HepG2 (cell line): Measurements from ENCODE around the gene ZNF608. TPM values are rescaled to one million over a fixed set of nuclear protein-coding genes. Genes with fewer than 3 reads are reported as not detected.

ENCODE experiments used
- ATAC-seq: fragments of 200-7000 bp; cut with Tn5 transposase; 3 replicates; pipeline ENCODE4 v1.9.1; 2020; ENCODE audit warnings: mild to moderate bottlenecking, moderate library complexity
- BruUV-seq: library from RNA; stranded (reverse); fragments of 400-500 nt; replicated peaks from 2 replicates; lab custom pipeline; 2021; lab: Mats Ljungman, UMichigan
- CTCF ChIA-PET: fragments of 300-600 bp; formaldehyde crosslinking; extraction: SDS; loops from one replicate; lab custom pipeline; 2021; ENCODE audit warnings: low total read pairs, inconsistent platforms, low intra/inter-chr PET ratio; lab: Yijun Ruan, JAX
- POLR2A ChIA-PET: fragments of 350-600 bp; sonication (Branson Sonifier 250); formaldehyde crosslinking; loops from one replicate; lab custom pipeline; 2020; ENCODE audit warnings: antibody characterized with exemption, inconsistent platforms; lab: Yijun Ruan, JAX
- DNase-seq: peaks from one replicate; pipeline ENCODE4 v3.0.0-alpha.2; 2015; ENCODE audit warnings: low spot score
- FAIRE-seq: peaks from 3 replicates; lab custom pipeline; 2011; peaks lifted over from hg19 to GRCh38; lab: Jason Lieb, UNC
- H2AFZ ChIP-seq: one replicate; pipeline ENCODE4 v1.6.1; 2011; ENCODE audit warnings: low read length, inconsistent platforms
- H3K27ac ChIP-seq: fragments of 300-600 bp; 3 replicates; pipeline ENCODE4 v1.8.0; 2011; ENCODE audit warnings: mixed run types, mild to moderate bottlenecking, mixed read lengths, low read length, inconsistent platforms; ENCODE audit not compliant: insufficient read depth; ENCODE audit errors: extremely low read length
- H3K27me3 ChIP-seq, 2 experiments: fragments of 200-600 bp in 1 of 2; 2 replicates in 1 of 2; 3 replicates in 1 of 2; pipeline versions ENCODE4 v1.6.0 to v1.8.0; 2011; ENCODE audit warnings: low read length in 2 of 2, mild to moderate bottlenecking in 2 of 2, moderate library complexity in 2 of 2, inconsistent platforms in 1 of 2; ENCODE audit not compliant: insufficient read depth in 2 of 2, control insufficient read depth in 1 of 2
- H3K36me3 ChIP-seq, 2 experiments: fragments of 200-600 bp in 1 of 2; replicated peaks in 1 of 2; 2 replicates in 1 of 2; 3 replicates in 1 of 2; pipeline versions ENCODE4 v1.5.1 to v1.8.0; 2011; ENCODE audit warnings: low read length in 2 of 2, inconsistent platforms in 1 of 2; ENCODE audit not compliant: insufficient read depth in 2 of 2, control insufficient read depth in 1 of 2
- H3K4me1 ChIP-seq: 2 replicates; pipeline ENCODE4 v1.5.1; 2012; ENCODE audit warnings: low read length, inconsistent platforms; ENCODE audit not compliant: insufficient read depth
- H3K4me2 ChIP-seq: 2 replicates; pipeline ENCODE4 v1.6.0; 2011; ENCODE audit warnings: low read depth, low read length, inconsistent platforms
- H3K4me3 ChIP-seq, 3 experiments: fragments of 200-600 bp in 1 of 3; sonication (generic), shearing (Covaris generic) in 1 of 3; replicated peaks in 1 of 3; 2 replicates each; pipeline ENCODE4 v1.5.1; 2011 to 2016; ENCODE audit warnings: low read length in 3 of 3, inconsistent platforms in 2 of 3, low read depth in 2 of 3, mild to moderate bottlenecking in 2 of 3, control low read depth in 1 of 3, mixed read lengths in 1 of 3; ENCODE audit not compliant: insufficient read depth in 1 of 3
- H3K79me2 ChIP-seq: one replicate; pipeline ENCODE4 v1.6.1; 2011; ENCODE audit warnings: low read length, inconsistent platforms; ENCODE audit not compliant: insufficient read depth
- H3K9ac ChIP-seq: 2 replicates; pipeline ENCODE4 v1.6.0; 2011; ENCODE audit warnings: mild to moderate bottlenecking, low read depth, low read length, inconsistent platforms; ENCODE audit not compliant: insufficient read depth
- H3K9me3 ChIP-seq: 2 replicates; pipeline ENCODE4 v1.5.1; 2012; ENCODE audit warnings: mild to moderate bottlenecking, low read length
- H4K20me1 ChIP-seq: 2 replicates; pipeline ENCODE4 v1.6.0; 2011; ENCODE audit warnings: inconsistent platforms, mild to moderate bottlenecking, low read length, moderate library complexity; ENCODE audit not compliant: insufficient read depth
- BHLHE40 ChIP-seq: IDR thresholded peaks from 2 replicates; pipeline ENCODE4 v1.6.1; 2011; ENCODE audit warnings: low read length, improper control_type of control experiment
- BRF2 ChIP-seq: sonication (generic); formaldehyde crosslinking; IDR thresholded peaks from 2 replicates; pipeline ENCODE4 v1.8.1; 2022; ENCODE audit warnings: mild to moderate bottlenecking, missing genetic modification reagents
- FOXA1 ChIP-seq, 2 experiments: fragments of 450-650 bp in 1 of 2; sonication (generic) in 1 of 2; formaldehyde crosslinking in 1 of 2; IDR thresholded peaks; 2 replicates each; pipeline versions ENCODE4 v1.4.0 to v1.6.1; 2016 to 2020; ENCODE audit warnings: missing genetic modification reagents in 1 of 2
- FOXK1 ChIP-seq: sonication (generic); formaldehyde crosslinking; IDR thresholded peaks from 2 replicates; pipeline ENCODE4 v1.4.0; 2020; ENCODE audit warnings: low read depth, missing genetic modification reagents, borderline replicate concordance
- MXD3 ChIP-seq: IDR thresholded peaks from 2 replicates; pipeline ENCODE4 v1.6.1; 2016; ENCODE audit warnings: mild to moderate bottlenecking, missing biosample characterization, missing genetic modification reagents
- PAF1 ChIP-seq: IDR thresholded peaks from 2 replicates; pipeline ENCODE4 v1.6.1; 2016; ENCODE audit warnings: missing genetic modification reagents, missing compliant biosample characterization
- REXO4 ChIP-seq: sonication (generic); formaldehyde crosslinking; IDR thresholded peaks from 2 replicates; pipeline ENCODE4 v1.8.0; 2022; ENCODE audit warnings: missing genetic modification reagents, mild to moderate bottlenecking, borderline replicate concordance
- SRF ChIP-seq: IDR thresholded peaks from 2 replicates; pipeline ENCODE4 v1.6.1; 2011; ENCODE audit warnings: mild to moderate bottlenecking, low read depth, low read length, moderate library complexity
- ZMAT3 ChIP-seq: sonication (generic); formaldehyde crosslinking; conservative IDR thresholded peaks from 2 replicates; pipeline ENCODE4 v1.7.0; 2021; ENCODE audit warnings: missing genetic modification reagents
- ZNF710 ChIP-seq: sonication (generic); formaldehyde crosslinking; IDR thresholded peaks from 2 replicates; pipeline ENCODE4 v1.5.0; 2020; ENCODE audit warnings: mild to moderate bottlenecking, missing genetic modification reagents, borderline replicate concordance
- ZNF740 ChIP-seq: sonication (generic); formaldehyde crosslinking; IDR thresholded peaks from 2 replicates; pipeline ENCODE4 v1.4.0; 2020; ENCODE audit warnings: missing genetic modification reagents
- ZNF883 ChIP-seq: sonication (generic); formaldehyde crosslinking; IDR thresholded peaks from 2 replicates; pipeline ENCODE4 v1.5.1; 2020; ENCODE audit warnings: mild to moderate bottlenecking, missing genetic modification reagents; ENCODE audit errors: not compliant biosample characterization
- WGBS: methylation state at CpG from one replicate; pipeline ENCODE4 v1.1.6; 2017; ENCODE audit warnings: low lambda C conversion rate; 5-methylcytosine and 5-hydroxymethylcytosine counted together
- in situ Hi-C: cut with HindIII; loops from 2 replicates; pipeline ENCODE4 v1.10.0; 2017; ENCODE audit warnings: low pct_unique_long_range_greater_than_20kb; ENCODE audit not compliant: extremely low pct_ligation_motif_present
- intact Hi-C: fragments of 100-400 bp; cut with micrococcal nuclease; formaldehyde crosslinking; loops from one replicate; pipeline ENCODE4 v1.10.0; 2022; ENCODE audit not compliant: unreplicated experiment
- polyA plus RNA-seq, 8 experiments: library from polyadenylated mRNA; depleted of rRNA in 3 of 8; stranded (reverse) in 7 of 8; unstranded in 1 of 8; fragments of >200 nt; fragmentation: Illumina TruSeq in 4 of 8; extraction: Trizol in 4 of 8; gene quantifications; 2 replicates each; pipeline versions ENCODE4 v1.2.1 to v1.2.3, GENCODE V29; 2011 to 2016; ENCODE audit warnings: low read depth in 4 of 8, missing spikeins in 1 of 8, mixed read lengths in 1 of 8; ENCODE audit not compliant: insufficient read depth in 1 of 8
- total RNA-seq, 5 experiments: library from RNA; depleted of rRNA; stranded (reverse); fragments of >200 nt; fragmentation: Illumina TruSeq; extraction: Trizol; gene quantifications; 2 replicates each; pipeline ENCODE4 v1.2.3, GENCODE V29; 2016; ENCODE audit warnings: low read depth in 1 of 5

ZNF608 gene
- total and polyA plus RNA-seq, 2 of the 13 experiments (the other 11 are each of a cell fraction or from before 2014, with no cell fraction given): 0.66 to 0.91 TPM

- DNase-seq: no peak
- TF ChIP-seq SRF: no peak
- no peak for TF ChIP-seq FOXA1 (IDR thresholded peaks at IDR 0.05)
- no peak for TF ChIP-seq FOXA1 (CRISPR knock-in tag; IDR thresholded peaks at IDR 0.05)
- TF ChIP-seq MXD3: no peak
- no peak for TF ChIP-seq REXO4 (CRISPR knock-in tag)
- TF ChIP-seq, all 625 proteins: peak for 0
- H3K27ac ChIP-seq: no peak overlapping the region
- H4K20me1 ChIP-seq: no peaks in the 10 kb centered on the region
- WGBS: 46% methylated on average over 1 of the region's 1 CpG
- H3K27me3 ChIP-seq: no peaks in the 10 kb centered on the region; a peak in 1 of 5 replicates
- no TSS peak for BruUV-seq
- no peak overlapping the region for H3K4me3 ChIP-seq
- ChIA-PET CTCF (no interaction called here), POLR2A (no interaction called here)
- H3K79me2 ChIP-seq: no peaks in the 10 kb centered on the region
- H2AFZ ChIP-seq: no peak overlapping the region
- intact Hi-C loops (no loop called here), in situ Hi-C loops (no loop called here)
- ATAC-seq (no peak), FAIRE-seq (no peak)
- H3K9me3 ChIP-seq: no peaks in the 10 kb centered on the region
- H3K4me1 ChIP-seq: 0 out of 2 replicates have a peak, but pooled peaks cover 7% of the 10 kb centered on the region
- no peak overlapping the region for H3K9ac ChIP-seq
- no peaks in the 10 kb centered on the region for H3K36me3 ChIP-seq
- H3K4me2 ChIP-seq: no peak overlapping the region
Observed at GRCh38 chr5:124698770-124699169, 47.7 kb downstream of the ZNF608 start.

- intact Hi-C loops (no loop called here), in situ Hi-C loops (no loop called here)
- Histone ChIP-seq H3K9me3 (no peaks in the 10 kb centered on the region), H2AFZ (no peak overlapping the region), H3K4me2 (no peak overlapping the region), H3K27me3 (no peaks in the 10 kb centered on the region), H3K9ac (no peak overlapping the region), H3K27ac (no peak overlapping the region), H4K20me1 (no peaks in the 10 kb centered on the region), H3K4me3 (no peak overlapping the region), H3K4me1 (0 out of 2 replicates have a peak, but pooled peaks cover 7% of the 10 kb centered on the region), H3K79me2 (no peaks in the 10 kb centered on the region), H3K36me3 (no peaks in the 10 kb centered on the region)
- WGBS: 71% methylated on average over 4 of the region's 4 CpGs
- no peak for DNase-seq
- ChIA-PET POLR2A (no interaction called here), CTCF (no interaction called here)
- ATAC-seq: no peak
- BruUV-seq: no TSS peak
- FAIRE-seq: no peak
- TF ChIP-seq PAF1 (no peak), ZMAT3 (no peak), BHLHE40 (no peak), ZNF740 (CRISPR knock-in tag) (no peak), FOXK1 (CRISPR knock-in tag) (no peak), ZNF883 (CRISPR knock-in tag) (no peak), ZNF710 (CRISPR knock-in tag) (no peak), BRF2 (CRISPR knock-in tag) (no peak)
Observed at GRCh38 chr5:124697933-124698591, 48.4 kb downstream of the ZNF608 start.
